Measurements from ENCODE around the gene OPA1. TPM values are rescaled to one million over a fixed set of nuclear protein-coding genes. Genes with fewer than 3 reads are reported as not detected.

Gene OPA1
- total RNA-seq = 10 to 100 TPM; 36.4 to 71.6 TPM

DNA sequence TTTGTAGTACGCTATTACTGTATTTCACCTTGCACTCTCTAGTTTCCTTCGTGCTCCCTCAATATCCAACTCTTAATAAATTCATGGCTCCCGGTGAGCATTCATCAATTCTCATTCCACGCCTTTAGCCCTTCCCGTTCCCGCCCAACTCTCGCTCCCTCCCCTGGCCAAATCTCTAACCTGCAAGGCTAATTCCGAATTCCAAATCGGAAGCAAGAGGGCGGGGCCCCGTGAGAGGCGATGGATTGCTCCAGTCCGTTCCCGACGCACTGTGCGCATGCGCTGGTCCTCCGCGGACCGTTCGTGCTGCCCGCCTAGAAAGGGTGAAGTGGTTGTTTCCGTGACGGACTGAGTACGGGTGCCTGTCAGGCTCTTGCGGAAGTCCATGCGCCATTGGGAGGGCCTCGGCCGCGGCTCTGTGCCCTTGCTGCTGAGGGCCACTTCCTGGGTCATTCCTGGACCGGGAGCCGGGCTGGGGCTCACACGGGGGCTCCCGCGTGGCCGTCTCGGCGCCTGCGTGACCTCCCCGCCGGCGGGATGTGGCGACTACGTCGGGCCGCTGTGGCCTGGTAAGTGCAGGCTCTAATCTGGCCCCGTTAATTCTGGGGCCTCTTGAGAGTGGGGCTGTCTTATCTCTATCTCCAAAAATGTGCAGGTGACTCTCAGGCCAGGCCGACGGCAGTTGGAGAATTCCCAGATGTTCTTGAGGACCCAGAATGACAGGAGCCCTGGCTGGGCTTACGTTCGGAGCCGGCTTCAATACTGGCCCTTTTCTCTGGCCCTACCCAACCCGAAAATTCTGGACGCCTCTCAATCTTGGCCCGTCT lies at the start of gene OPA1:
TSS of gene OPA1 (plus strand) at position 368 of the 827 bp plus-strand sequence. CDS start at position 538, 170 bp downstream.
- TF ChIP-seq, protein P1, sequence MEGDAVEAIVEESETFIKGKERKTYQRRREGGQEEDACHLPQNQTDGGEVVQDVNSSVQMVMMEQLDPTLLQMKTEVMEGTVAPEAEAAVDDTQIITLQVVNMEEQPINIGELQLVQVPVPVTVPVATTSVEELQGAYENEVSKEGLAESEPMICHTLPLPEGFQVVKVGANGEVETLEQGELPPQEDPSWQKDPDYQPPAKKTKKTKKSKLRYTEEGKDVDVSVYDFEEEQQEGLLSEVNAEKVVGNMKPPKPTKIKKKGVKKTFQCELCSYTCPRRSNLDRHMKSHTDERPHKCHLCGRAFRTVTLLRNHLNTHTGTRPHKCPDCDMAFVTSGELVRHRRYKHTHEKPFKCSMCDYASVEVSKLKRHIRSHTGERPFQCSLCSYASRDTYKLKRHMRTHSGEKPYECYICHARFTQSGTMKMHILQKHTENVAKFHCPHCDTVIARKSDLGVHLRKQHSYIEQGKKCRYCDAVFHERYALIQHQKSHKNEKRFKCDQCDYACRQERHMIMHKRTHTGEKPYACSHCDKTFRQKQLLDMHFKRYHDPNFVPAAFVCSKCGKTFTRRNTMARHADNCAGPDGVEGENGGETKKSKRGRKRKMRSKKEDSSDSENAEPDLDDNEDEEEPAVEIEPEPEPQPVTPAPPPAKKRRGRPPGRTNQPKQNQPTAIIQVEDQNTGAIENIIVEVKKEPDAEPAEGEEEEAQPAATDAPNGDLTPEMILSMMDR (IDR thresholded peaks at IDR 0.05) = peak; percentile 23 to 47
- peak; percentile 98 for DNase-seq (ENCODE audit: low spot score)
- Histone ChIP-seq H3K27ac (peak within 1 kb of the TSS; percentile 92 to 93), H3K4me1 (peaks cover 0 to 27% of the 10 kb centered on the region in 2 donors), H3K36me3 (peaks cover 12% of the 10 kb centered on the region), H3K27me3 (no peaks in the 10 kb centered on the region), H3K9me3 (no peaks in the 10 kb centered on the region), H3K4me3 (peak within 1 kb of the TSS; percentile 97 to 99)

- no peak for DNase-seq (ENCODE audit: low spot score)
- no peaks in the 10 kb centered on the region for H3K4me1 ChIP-seq
- TF ChIP-seq, protein P1 (IDR thresholded peaks at IDR 0.05) = no peak
These were observed 48.7 kb upstream of the OPA1 start for GRCh38 chr3:193544289-193544688.

DNA sequence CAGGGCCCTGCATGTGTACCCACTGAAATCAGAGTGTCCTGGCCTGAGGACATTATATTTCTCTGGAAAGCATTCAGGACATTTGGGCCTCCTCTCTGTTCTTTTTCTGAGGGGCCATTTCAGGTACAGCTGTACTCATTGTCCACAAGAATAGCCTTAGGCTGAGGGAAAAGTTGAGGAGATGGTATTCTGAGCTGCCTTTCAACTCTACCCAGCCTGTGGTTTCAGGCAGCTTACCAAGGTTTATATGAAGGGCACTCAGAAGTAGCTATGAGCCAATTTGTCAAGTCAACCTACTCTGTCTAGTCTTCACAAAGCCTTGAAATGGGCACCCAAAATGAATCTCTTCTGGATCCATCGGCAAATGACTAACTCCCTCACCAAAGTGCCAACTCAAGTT lies 47.7 kb upstream of the OPA1 start:
- Histone ChIP-seq H3K9me3 (peaks cover 0 to 9% of the 10 kb centered on the region in 2 donors), H3K27ac (no peak overlapping the region), H3K27me3 (no peaks in the 10 kb centered on the region), H3K36me3 (no peaks in the 10 kb centered on the region), H3K4me1 (no peaks in the 10 kb centered on the region), H3K4me3 (no peak overlapping the region)
- TF ChIP-seq, protein P1 (IDR thresholded peaks at IDR 0.05) = no peak
- no peak for DNase-seq (ENCODE audit: low spot score)

More at GRCh38 chr3:193544289-193544688, 48.7 kb upstream of the OPA1 start:
- peaks cover 0 to 9% of the 10 kb centered on the region in 2 donors for H3K9me3 ChIP-seq
- no peaks in the 10 kb centered on the region for H3K36me3 ChIP-seq
- H3K27me3 ChIP-seq = no peaks in the 10 kb centered on the region
- H3K4me3 ChIP-seq = no peak overlapping the region
- no peak overlapping the region for H3K27ac ChIP-seq

DNA sequence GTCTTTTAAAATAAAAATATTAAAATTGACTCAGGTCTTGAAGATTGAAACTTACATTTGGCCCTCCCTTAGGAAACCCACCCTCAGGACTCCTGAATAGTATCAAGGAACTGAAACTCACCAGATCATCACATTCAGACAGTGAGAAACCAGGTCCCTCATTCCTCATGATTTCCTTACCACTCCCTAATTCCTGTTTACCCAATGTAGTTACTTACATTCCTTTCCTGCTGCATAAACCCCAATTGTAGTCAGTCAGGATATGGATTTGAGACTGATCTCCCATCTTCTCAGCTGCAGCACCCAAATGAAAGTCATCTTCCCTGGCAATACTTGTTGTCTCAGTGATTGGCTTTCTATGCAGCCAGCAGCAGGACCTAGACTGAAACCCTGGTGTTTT lies 46.9 kb upstream of the OPA1 start:
- TF ChIP-seq, protein P1 (IDR thresholded peaks at IDR 0.05) = no peak
- DNase-seq (ENCODE audit: low spot score) = no peak
- H3K9me3 ChIP-seq = peaks cover 0 to 9% of the 10 kb centered on the region in 2 donors
- H3K27me3 ChIP-seq = no peaks in the 10 kb centered on the region
- no peak overlapping the region for H3K4me3 ChIP-seq
- H3K27ac ChIP-seq = no peak overlapping the region
- no peaks in the 10 kb centered on the region for H3K4me1 ChIP-seq
- no peaks in the 10 kb centered on the region for H3K36me3 ChIP-seq

DNA sequence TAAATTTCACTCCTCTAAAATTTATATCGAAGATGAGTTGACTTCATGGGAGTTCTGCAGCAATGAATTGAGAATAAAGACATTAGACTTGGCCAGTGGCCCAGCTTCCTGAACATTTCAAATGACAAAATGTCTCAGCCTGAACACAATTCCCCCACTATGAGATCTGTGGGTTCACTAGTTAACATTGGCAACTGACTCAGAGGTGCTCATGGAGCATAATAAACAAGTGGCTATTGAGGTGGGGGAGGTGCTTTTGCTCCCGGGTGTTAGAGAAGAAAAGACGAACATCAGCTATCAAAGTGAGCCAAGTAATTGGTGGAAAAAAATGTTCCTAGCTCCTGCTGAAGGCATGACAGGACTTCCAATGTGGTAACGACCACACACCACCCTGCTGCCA lies 44.6 kb upstream of the OPA1 start:
- Histone ChIP-seq H3K36me3 (no peaks in the 10 kb centered on the region), H3K9me3 (peaks cover 0 to 9% of the 10 kb centered on the region in 2 donors), H3K27me3 (no peaks in the 10 kb centered on the region), H3K4me1 (no peaks in the 10 kb centered on the region), H3K4me3 (no peak overlapping the region), H3K27ac (no peak overlapping the region)
- TF ChIP-seq, protein P1 (IDR thresholded peaks at IDR 0.05) = no peak
- no peak for DNase-seq (ENCODE audit: low spot score)

All from right atrium auricular region (tissue), 2 donors.